Neural cell (in vitro differentiated cells): ENCODE measurements around the gene TEX30.
A peak's percentile ranks its signal among the peaks of the same experiment; 100 is the strongest.

Source experiments
- EP300 ChIP-seq: fragments of 450-650 bp; conservative IDR thresholded peaks from 2 replicates; pipeline ENCODE4 v1.6.1; 2014; ENCODE audit warnings: antibody characterized with exemption, mild to moderate bottlenecking, moderate library complexity; ENCODE audit not compliant: poor library complexity, severe bottlenecking
- RAD21 ChIP-seq: fragments of 450-650 bp; conservative IDR thresholded peaks from 2 replicates; pipeline ENCODE4 v1.6.1; 2014; ENCODE audit warnings: antibody characterized with exemption, mild to moderate bottlenecking, moderate library complexity
- REST ChIP-seq: IDR thresholded peaks from 2 replicates; pipeline ENCODE4 v1.6.1; 2012; ENCODE audit warnings: borderline replicate concordance
- TF ChIP-seq, protein P1 (sequence below): fragments of 450-650 bp; IDR thresholded peaks from 2 replicates; pipeline ENCODE4 v1.5.1; 2014; ENCODE audit warnings: antibody characterized with exemption, mild to moderate bottlenecking, moderate library complexity; ENCODE audit not compliant: poor library complexity, severe bottlenecking

- TF ChIP-seq, protein P1, sequence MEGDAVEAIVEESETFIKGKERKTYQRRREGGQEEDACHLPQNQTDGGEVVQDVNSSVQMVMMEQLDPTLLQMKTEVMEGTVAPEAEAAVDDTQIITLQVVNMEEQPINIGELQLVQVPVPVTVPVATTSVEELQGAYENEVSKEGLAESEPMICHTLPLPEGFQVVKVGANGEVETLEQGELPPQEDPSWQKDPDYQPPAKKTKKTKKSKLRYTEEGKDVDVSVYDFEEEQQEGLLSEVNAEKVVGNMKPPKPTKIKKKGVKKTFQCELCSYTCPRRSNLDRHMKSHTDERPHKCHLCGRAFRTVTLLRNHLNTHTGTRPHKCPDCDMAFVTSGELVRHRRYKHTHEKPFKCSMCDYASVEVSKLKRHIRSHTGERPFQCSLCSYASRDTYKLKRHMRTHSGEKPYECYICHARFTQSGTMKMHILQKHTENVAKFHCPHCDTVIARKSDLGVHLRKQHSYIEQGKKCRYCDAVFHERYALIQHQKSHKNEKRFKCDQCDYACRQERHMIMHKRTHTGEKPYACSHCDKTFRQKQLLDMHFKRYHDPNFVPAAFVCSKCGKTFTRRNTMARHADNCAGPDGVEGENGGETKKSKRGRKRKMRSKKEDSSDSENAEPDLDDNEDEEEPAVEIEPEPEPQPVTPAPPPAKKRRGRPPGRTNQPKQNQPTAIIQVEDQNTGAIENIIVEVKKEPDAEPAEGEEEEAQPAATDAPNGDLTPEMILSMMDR, result peak; percentile 78
- TF ChIP-seq REST (no peak), RAD21 (peak; percentile 85), EP300 (no peak)
Observed at GRCh38 chr13:102724923-102725322, 48.7 kb downstream of the TEX30 start.
